ENCODE measurements around the gene CCR9.

DNA sequence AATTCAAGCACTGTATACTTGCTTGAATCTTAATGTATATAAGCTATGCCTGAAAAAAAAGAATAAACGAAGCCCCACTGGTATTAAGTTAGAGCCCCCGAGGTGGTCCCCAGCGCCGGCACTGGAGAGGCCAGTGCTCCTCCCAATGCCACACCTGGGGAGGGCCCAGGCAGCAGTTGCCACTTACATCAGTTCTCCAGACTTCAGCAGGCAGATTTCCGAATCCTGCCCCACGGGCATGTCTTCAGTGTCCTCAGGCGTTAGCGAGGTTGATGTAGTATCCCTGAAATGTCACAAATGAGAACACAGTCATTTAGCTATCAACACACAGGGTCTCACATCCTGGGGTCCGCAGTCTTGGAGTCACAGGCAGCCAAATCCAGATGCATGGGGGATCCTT, 49.9 kb downstream of the CCR9 start:
- TF ChIP-seq, protein P1, sequence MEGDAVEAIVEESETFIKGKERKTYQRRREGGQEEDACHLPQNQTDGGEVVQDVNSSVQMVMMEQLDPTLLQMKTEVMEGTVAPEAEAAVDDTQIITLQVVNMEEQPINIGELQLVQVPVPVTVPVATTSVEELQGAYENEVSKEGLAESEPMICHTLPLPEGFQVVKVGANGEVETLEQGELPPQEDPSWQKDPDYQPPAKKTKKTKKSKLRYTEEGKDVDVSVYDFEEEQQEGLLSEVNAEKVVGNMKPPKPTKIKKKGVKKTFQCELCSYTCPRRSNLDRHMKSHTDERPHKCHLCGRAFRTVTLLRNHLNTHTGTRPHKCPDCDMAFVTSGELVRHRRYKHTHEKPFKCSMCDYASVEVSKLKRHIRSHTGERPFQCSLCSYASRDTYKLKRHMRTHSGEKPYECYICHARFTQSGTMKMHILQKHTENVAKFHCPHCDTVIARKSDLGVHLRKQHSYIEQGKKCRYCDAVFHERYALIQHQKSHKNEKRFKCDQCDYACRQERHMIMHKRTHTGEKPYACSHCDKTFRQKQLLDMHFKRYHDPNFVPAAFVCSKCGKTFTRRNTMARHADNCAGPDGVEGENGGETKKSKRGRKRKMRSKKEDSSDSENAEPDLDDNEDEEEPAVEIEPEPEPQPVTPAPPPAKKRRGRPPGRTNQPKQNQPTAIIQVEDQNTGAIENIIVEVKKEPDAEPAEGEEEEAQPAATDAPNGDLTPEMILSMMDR (IDR thresholded peaks at IDR 0.05), result no peak
- no peak for TF ChIP-seq POLR2A (IDR thresholded peaks at IDR 0.05)

Data from testis (tissue), 2 donors.